ENCODE results near the gene TSNAX. TPM values are rescaled to one million over a fixed set of nuclear protein-coding genes. Genes with fewer than 3 reads are reported as not detected.

TSNAX gene
- total and polyA plus RNA-seq, 2 of the 8 experiments (the other 6 are each of a cell fraction or from before 2014, with no cell fraction given), result 7.7 to 34.0 TPM

DNA sequence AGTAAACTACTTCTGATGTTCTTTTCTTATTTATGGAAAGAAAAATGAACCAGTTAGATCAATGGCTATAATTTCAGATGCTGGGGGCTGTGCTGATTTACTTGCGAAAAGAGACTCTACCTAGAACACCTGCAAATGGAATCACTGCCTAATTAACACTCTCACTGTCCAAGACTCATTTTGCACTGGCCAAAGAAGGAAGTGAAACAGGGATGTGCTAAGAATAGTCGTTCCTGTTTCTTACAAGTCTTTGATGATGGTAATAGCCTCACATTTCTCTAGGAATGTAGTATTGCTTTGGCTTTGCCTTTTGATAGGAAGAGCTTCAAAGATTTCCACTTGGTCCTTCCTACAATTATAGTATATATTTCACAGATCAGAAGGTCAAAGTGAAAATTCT, 12.7 kb upstream of the TSNAX start:
- Histone ChIP-seq H3K4me1 (replicated peaks in 1 of 4; ENCODE audit: control insufficient read depth in 3 of 4, insufficient read depth in 4 of 4, low read length in 3 of 4) (peaks cover 0 to 7% (median 0%) of the 10 kb centered on the region in 4 experiments; a peak in 2 of 7 replicates), H3K36me3 (ENCODE audit: control insufficient read depth in 2 of 4, insufficient read depth in 4 of 4, low read length in 3 of 4) (no peaks in the 10 kb centered on the region), H2AK5ac (ENCODE audit: low read depth, low read length) (no peak overlapping the region), H4K5ac (ENCODE audit: insufficient read length, low read depth, low read length) (no peak overlapping the region), H3K79me1 (ENCODE audit: low read depth, low read length) (no peaks in the 10 kb centered on the region), H3K9me3 (ENCODE audit: insufficient read depth in 2 of 2, low read depth in 1 of 2, low read length in 1 of 2) (no peaks in the 10 kb centered on the region), H3K56ac (replicated peaks; ENCODE audit: insufficient read length, low read depth, low read length) (no peak overlapping the region), H3K4ac (replicated peaks; ENCODE audit: insufficient read length, low read depth, low read length) (no peak overlapping the region), H2BK5ac (ENCODE audit: low read depth, low read length) (no peak overlapping the region), H3K27ac (ENCODE audit: low read depth, low read length) (no peak overlapping the region), H2BK120ac (replicated peaks; ENCODE audit: low read depth, low read length) (no peak overlapping the region), H3K9ac (replicated peaks in 1 of 4; ENCODE audit: extremely low read depth in 1 of 4, low read depth in 3 of 4, low read length in 3 of 4) (no peak overlapping the region), H3K27me3 (replicated peaks in 1 of 4; ENCODE audit: control insufficient read depth in 3 of 4, extremely low read depth in 1 of 4, insufficient read depth in 3 of 4, low read length in 3 of 4) (no peaks in the 10 kb centered on the region), H3K23ac (ENCODE audit: insufficient read length) (no peak overlapping the region), H4K91ac (replicated peaks; ENCODE audit: insufficient read length, low read length) (no peak overlapping the region), H2AFZ (ENCODE audit: low read length) (no peak overlapping the region), H2BK12ac (ENCODE audit: low read depth, low read length) (no peak overlapping the region), H3K18ac (ENCODE audit: extremely low read depth, low read length) (no peak overlapping the region), H3K79me2 (ENCODE audit: control insufficient read depth in 1 of 2, insufficient read depth in 2 of 2, low read length in 2 of 2) (no peaks in the 10 kb centered on the region), H4K8ac (ENCODE audit: extremely low read depth, insufficient read depth, low read length) (no peak overlapping the region), H3K23me2 (ENCODE audit: low read depth, low read length) (no peaks in the 10 kb centered on the region), H4K20me1 (replicated peaks in 1 of 2; ENCODE audit: control insufficient read depth in 1 of 2, insufficient read depth in 2 of 2, low read length in 2 of 2) (no peaks in the 10 kb centered on the region), H3K4me3 (ENCODE audit: extremely low read depth in 1 of 4, insufficient read depth in 2 of 4, low read depth in 3 of 4, low read length in 4 of 4) (no peak overlapping the region), H3K4me2 (ENCODE audit: insufficient read depth in 1 of 2, low read depth in 2 of 2, low read length in 2 of 2) (no peak overlapping the region), H2BK20ac (ENCODE audit: low read length) (no peak overlapping the region), H3K14ac (ENCODE audit: insufficient read length) (no peak overlapping the region), H2BK15ac (ENCODE audit: low read length) (no peak overlapping the region)
- no peak for TF ChIP-seq TBP (IDR thresholded peaks at IDR 0.05; ENCODE audit: low read depth, low read length)
- no peak for TF ChIP-seq EP300 (IDR thresholded peaks at IDR 0.05; ENCODE audit: borderline replicate concordance in 1 of 2, low read depth in 2 of 2, low read length in 2 of 2)
- TF ChIP-seq NRF1 (IDR thresholded peaks at IDR 0.05; ENCODE audit: low read depth, low read length), result no peak
- TF ChIP-seq GTF2F1 (IDR thresholded peaks at IDR 0.05; ENCODE audit: borderline replicate concordance, low read depth, low read length), result no peak
- TF ChIP-seq CHD1 (IDR thresholded peaks at IDR 0.05; ENCODE audit: low read depth, low read length), result no peak
- TF ChIP-seq KDM5A (IDR thresholded peaks at IDR 0.05; ENCODE audit: low read length), result no peak
- TF ChIP-seq PHF8 (conservative IDR thresholded peaks at IDR 0.05; ENCODE audit: low read depth, low read length), result no peak
- no peak for TF ChIP-seq HDAC6 (IDR thresholded peaks at IDR 0.05; ENCODE audit: low read depth, low read length)
- no peak for TF ChIP-seq ASH2L (IDR thresholded peaks at IDR 0.05; ENCODE audit: low read length)
- no peak for TF ChIP-seq BCL11A (IDR thresholded peaks at IDR 0.05; ENCODE audit: low read depth in 2 of 2, low read length in 2 of 2)
- TF ChIP-seq ZNF274 (IDR thresholded peaks at IDR 0.05; ENCODE audit: borderline replicate concordance, extremely low read depth, low read length), result no peak
- CTCF ChIA-PET (ENCODE audit: partially characterized antibody), result no interaction called here
- DNase-seq (ENCODE audit: low read depth in 1 of 2, low spot score in 2 of 2) (no peak), FAIRE-seq (no peak)
- 93% methylated on average over 2 of the region's 2 CpGs; no CpG with 5 or more reads in 1 of the 2 experiments for WGBS, 2 experiments (ENCODE audit: extremely low coverage in 1 of 2, insufficient coverage in 1 of 2, insufficient read length in 1 of 2, insufficient replicate concordance in 2 of 2, low coverage in 1 of 2, low lambda C conversion rate in 2 of 2, missing lambda C conversion rate in 1 of 2)
- POLR2A ChIA-PET (ENCODE audit: partially characterized antibody), result no interaction called here
